Ascending aorta (tissue), 2 donors: ENCODE results near the gene CENPN. TPM values are rescaled to one million over a fixed set of nuclear protein-coding genes. Genes with fewer than 3 reads are reported as not detected.

Experiments used
- DNase-seq, 2 donors: peaks; one replicate each; pipeline ENCODE4 v3.0.0-alpha.2; 2019; ENCODE audit warnings: low spot score in 2 of 2
- H3K27ac ChIP-seq, 2 donors: fragments of 200-600 bp; sonication (generic); one replicate each; pipeline ENCODE4 v1.5.1; 2016 to 2017; ENCODE audit warnings: mild to moderate bottlenecking in 1 of 2
- H3K27me3 ChIP-seq: fragments of 200-600 bp; sonication (generic); one replicate; pipeline ENCODE4 v1.5.1; 2017
- H3K36me3 ChIP-seq, 2 donors: fragments of 200-600 bp; sonication (generic); one replicate each; pipeline ENCODE4 v1.5.1; 2016
- H3K4me1 ChIP-seq, 2 donors: fragments of 200-600 bp; sonication (generic); one replicate each; pipeline ENCODE4 v1.5.1; 2016 to 2017; ENCODE audit warnings: mild to moderate bottlenecking in 1 of 2
- H3K4me3 ChIP-seq, 2 donors: fragments of 200-600 bp; sonication (generic); one replicate each; pipeline ENCODE4 v1.5.1; 2016 to 2017; ENCODE audit warnings: mild to moderate bottlenecking in 1 of 2
- H3K9me3 ChIP-seq, 2 donors: fragments of 200-600 bp; sonication (generic); one replicate each; pipeline ENCODE4 v1.5.1; 2016
- intact Hi-C: fragments of 100-400 bp; cut with DNase I; formaldehyde crosslinking; loops from one replicate; pipeline ENCODE4 v1.15.1; 2023
- total RNA-seq: library from RNA; depleted of rRNA; stranded (reverse); fragments of >200 nt; gene quantifications from one replicate; pipeline ENCODE4 v1.1.0, GENCODE V29; 2016
- TF ChIP-seq, protein P1 (sequence below), 3 experiments: fragments of 200-600 bp in 2 of 3; fragments of 450-650 bp in 1 of 3; sonication (generic) in 2 of 3; IDR thresholded peaks; one replicate each; pipeline ENCODE4 v1.5.1; 2016 to 2019; ENCODE audit warnings: antibody characterized with exemption in 3 of 3, mild to moderate bottlenecking in 1 of 3, moderate library complexity in 1 of 3

CENPN gene
- total RNA-seq, 1 donor from 2014 or later = not detected

DNA sequence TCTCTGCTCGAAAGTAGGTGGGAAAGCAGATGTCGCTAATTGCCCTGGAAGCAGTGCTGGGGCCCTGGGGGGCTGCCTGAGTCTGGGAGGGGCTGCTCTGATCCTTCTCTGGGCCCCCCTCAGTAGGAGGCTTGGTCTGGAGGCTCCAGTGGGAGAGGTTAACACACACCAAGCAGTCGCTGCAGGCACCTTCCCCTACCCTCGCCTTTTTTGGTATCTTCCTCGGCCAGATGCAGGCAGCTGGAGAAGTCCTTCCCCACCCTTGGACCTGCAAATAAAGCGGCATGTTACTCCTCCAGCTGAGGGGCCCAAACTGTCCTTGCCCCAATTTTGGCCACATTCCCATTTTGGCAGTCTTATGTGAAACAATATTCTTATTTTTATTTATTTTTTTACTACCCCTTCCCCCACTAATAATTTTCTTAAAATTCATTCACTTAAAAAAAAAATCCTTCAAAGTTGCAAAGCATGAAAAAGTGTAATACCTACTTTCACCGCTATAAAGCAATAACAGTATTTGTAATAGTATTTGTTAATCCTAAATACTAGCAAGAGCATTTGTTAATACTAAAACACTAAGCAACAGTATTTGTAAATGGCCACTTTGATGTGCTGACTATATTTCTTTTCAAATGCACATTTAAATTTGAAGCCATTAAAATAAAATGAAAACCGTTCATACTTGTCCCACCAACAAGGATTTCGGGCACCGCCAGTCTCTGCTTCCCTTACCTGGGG is 55.0 kb downstream of the CENPN start:
- no peaks in the 10 kb centered on the region for H3K9me3 ChIP-seq
- intact Hi-C loops = no loop called here
- H3K36me3 ChIP-seq = no peaks in the 10 kb centered on the region
- no peaks in the 10 kb centered on the region for H3K27me3 ChIP-seq
- H3K27ac ChIP-seq = no peak overlapping the region
- DNase-seq = no peak
- TF ChIP-seq, protein P1, sequence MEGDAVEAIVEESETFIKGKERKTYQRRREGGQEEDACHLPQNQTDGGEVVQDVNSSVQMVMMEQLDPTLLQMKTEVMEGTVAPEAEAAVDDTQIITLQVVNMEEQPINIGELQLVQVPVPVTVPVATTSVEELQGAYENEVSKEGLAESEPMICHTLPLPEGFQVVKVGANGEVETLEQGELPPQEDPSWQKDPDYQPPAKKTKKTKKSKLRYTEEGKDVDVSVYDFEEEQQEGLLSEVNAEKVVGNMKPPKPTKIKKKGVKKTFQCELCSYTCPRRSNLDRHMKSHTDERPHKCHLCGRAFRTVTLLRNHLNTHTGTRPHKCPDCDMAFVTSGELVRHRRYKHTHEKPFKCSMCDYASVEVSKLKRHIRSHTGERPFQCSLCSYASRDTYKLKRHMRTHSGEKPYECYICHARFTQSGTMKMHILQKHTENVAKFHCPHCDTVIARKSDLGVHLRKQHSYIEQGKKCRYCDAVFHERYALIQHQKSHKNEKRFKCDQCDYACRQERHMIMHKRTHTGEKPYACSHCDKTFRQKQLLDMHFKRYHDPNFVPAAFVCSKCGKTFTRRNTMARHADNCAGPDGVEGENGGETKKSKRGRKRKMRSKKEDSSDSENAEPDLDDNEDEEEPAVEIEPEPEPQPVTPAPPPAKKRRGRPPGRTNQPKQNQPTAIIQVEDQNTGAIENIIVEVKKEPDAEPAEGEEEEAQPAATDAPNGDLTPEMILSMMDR (IDR thresholded peaks at IDR 0.05) = no peak
- no peaks in the 10 kb centered on the region for H3K4me1 ChIP-seq
- H3K4me3 ChIP-seq = no peak overlapping the region

DNA sequence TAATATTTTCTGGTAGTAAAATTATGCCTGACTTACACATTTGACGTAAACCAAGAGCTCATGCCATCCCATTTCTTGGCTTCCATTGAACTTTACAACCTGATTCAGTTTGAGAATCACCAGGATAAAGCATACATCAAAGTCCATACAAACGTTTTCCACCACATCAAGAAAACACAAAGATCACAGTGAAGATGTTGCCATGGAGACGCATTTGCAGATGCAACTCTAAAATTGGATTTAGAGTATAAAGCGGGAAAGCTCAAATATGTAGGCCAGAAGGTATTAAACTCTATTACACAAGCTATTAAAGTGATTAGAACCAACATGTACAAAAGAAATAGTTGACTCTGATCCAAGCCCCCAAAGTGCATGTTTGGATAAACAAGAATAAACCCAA is 59.7 kb downstream of the CENPN start:
- Histone ChIP-seq H3K27ac (no peak overlapping the region), H3K9me3 (no peaks in the 10 kb centered on the region), H3K4me1 (no peaks in the 10 kb centered on the region), H3K4me3 (no peak overlapping the region), H3K36me3 (no peaks in the 10 kb centered on the region), H3K27me3 (no peaks in the 10 kb centered on the region)
- intact Hi-C loops = no loop called here
- DNase-seq = no peak
- TF ChIP-seq, protein P1 (IDR thresholded peaks at IDR 0.05) = no peak

DNA sequence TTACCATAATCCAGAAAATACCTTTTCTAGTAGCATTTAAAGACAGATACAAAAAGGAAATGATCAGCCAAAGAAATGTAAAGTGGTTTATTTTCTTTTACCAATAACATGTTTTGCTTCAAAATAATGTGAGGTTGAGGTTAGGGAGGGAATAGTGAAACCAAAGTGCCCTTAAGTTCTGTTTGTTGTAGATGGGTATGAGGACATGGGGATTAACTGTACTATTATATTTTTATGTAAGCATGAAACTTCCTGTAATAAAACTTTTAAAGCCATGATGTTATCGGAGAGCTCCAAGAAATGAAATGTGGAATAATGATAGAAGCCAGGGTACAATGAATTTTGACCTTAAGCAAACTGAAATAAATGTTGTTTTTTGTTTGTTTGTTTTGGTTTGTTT is 60.2 kb downstream of the CENPN start:
- TF ChIP-seq, protein P1 (IDR thresholded peaks at IDR 0.05) = no peak
- Histone ChIP-seq H3K4me1 (no peaks in the 10 kb centered on the region), H3K4me3 (no peak overlapping the region), H3K36me3 (no peaks in the 10 kb centered on the region), H3K27me3 (no peaks in the 10 kb centered on the region), H3K9me3 (no peaks in the 10 kb centered on the region), H3K27ac (no peak overlapping the region)
- no peak for DNase-seq
- intact Hi-C loops = no loop called here

DNA sequence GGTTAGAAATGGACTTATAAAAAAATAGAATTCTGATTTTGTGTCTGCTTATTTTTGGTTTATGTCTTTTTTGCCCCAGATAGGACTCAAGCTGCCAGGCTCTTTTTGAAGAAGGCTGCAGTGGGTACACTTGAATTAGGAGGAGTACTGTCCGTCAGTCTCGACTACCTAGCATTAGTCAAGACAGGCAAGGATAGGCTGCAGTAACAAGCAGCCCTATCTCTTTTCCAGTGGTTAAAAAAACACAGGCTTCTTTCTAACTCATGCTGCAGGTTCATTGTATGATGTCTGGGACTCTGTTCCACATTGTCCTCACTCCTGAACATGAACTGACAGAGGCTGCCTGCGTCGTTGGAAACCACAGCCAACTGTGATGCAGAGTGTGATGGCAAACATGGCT is 62.0 kb downstream of the CENPN start:
- no peaks in the 10 kb centered on the region for H3K36me3 ChIP-seq

DNA sequence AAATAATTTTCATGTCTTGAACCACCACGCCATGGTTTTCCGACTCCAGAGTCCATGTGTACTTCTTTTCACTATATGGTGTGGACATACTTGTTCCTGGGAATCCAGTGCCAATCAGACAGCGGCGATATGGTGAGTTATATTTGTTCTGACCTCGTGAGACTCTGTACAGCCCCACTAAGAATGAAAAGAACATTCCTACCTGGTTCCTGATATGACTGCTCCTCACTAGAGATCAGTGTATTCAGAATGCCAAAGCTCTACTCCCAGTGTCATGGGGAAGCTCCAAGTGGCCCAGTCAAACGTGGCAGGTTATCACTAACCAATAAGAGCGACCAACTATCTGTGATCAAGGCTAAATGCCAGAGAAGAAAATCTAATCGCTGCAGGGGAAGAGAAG is 64.0 kb downstream of the CENPN start:
- H3K27ac ChIP-seq = no peak overlapping the region
- H3K27me3 ChIP-seq = no peaks in the 10 kb centered on the region
- no peaks in the 10 kb centered on the region for H3K9me3 ChIP-seq
- no peak for DNase-seq
- TF ChIP-seq, protein P1 (IDR thresholded peaks at IDR 0.05) = no peak
- H3K36me3 ChIP-seq = no peaks in the 10 kb centered on the region
- H3K4me1 ChIP-seq = no peaks in the 10 kb centered on the region
- intact Hi-C loops = no loop called here
- H3K4me3 ChIP-seq = no peak overlapping the region

More for the DNA sequence above, 62.0 kb downstream of the CENPN start:
- no peak for DNase-seq
- TF ChIP-seq, protein P1 (IDR thresholded peaks at IDR 0.05) = no peak
- Histone ChIP-seq H3K9me3 (no peaks in the 10 kb centered on the region), H3K27ac (no peak overlapping the region), H3K27me3 (no peaks in the 10 kb centered on the region), H3K4me3 (no peak overlapping the region), H3K4me1 (no peaks in the 10 kb centered on the region)
- intact Hi-C loops = no loop called here
